GM19023 (cell line): ENCODE data around the gene TSEN34.
"Not testable (repeated sequence)": the region's sequence is repeated elsewhere in the genome, so short reads cannot be mapped to it uniquely, and the experiment has no call there.

Experiments used
- ATAC-seq: cut with Tn5 transposase; IDR thresholded peaks from one replicate; pipeline ENCODE4 v1.9.1; 2021; ENCODE audit warnings: mild to moderate bottlenecking, moderate library complexity; ENCODE audit not compliant: unreplicated experiment

The TSEN34 gene

DNA sequence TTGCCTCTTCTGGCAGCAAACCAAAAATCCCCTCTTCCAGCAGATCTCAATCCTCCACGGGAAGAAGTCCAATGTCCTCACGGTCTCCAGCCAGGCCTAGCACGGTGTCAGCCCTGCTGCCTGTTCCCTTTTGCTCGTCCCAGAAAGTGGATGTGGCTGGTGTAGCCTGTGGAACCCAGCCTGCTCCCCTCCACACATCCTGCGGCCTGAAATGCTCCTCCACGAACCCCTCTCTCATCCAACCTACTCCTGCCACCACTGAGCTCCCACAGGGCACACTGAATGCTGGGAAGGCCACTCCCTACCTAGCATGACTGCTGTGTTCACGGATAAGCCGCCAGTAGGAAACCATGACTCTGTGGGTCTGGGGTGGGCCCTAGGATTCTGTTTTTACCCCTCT is 4.8 kb upstream of the TSEN34 start:
- no peak for ATAC-seq

DNA sequence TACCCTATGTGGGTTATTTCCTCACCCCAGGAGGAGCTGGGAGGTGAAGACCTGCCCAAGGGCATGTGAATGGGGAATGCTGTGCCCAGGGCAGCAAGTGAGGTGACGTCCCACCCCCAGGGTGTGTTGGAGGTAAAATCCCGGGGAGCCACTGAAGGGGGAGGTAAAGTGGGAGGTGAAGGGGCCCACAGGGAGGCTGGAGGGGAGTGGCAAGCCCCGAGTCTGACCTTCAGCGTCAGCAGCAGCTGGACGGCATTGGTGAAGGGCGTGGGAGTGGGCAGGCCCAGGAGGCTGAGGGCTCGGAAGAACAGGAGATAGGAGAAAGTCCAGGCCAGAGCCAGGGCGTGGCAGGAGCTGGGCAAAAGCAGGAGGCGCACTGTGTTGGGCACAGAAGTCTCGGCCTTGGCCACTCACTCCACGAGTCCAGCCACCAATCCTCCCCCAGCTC is 4.2 kb upstream of the TSEN34 start:
- ATAC-seq: no peak

DNA sequence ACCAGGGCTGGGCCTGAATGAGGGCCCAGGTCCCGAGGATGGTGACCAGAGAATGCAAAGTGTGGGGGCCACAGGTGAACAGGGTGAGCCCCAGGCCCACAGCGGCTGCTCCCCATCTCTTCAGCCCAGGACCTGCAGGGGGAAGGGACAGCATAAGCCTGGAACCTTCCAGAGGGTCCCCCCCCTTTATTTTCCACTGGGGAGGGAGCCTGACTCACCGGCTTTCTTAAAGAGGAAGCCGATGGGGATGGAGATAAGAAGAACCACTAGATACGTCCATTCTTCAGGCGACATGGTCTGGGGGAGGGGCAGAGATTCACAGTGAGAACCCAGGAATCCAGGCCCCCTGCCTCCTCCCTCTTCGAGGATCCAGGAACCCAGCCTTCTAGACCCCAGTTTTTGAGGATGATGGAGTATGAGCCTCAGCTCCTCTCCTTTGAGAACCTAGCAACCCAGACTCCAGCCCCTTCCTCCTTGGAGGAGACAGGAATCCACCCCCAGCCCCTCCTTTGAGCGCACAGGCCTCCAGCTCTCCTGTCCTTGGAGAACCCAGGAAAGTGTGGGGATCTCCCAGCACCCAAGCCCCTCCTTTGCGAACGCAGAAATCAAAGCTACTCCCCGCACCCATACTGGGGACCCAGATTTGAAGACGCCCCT is 2.8 kb upstream of the TSEN34 start:
- no peak for ATAC-seq

DNA sequence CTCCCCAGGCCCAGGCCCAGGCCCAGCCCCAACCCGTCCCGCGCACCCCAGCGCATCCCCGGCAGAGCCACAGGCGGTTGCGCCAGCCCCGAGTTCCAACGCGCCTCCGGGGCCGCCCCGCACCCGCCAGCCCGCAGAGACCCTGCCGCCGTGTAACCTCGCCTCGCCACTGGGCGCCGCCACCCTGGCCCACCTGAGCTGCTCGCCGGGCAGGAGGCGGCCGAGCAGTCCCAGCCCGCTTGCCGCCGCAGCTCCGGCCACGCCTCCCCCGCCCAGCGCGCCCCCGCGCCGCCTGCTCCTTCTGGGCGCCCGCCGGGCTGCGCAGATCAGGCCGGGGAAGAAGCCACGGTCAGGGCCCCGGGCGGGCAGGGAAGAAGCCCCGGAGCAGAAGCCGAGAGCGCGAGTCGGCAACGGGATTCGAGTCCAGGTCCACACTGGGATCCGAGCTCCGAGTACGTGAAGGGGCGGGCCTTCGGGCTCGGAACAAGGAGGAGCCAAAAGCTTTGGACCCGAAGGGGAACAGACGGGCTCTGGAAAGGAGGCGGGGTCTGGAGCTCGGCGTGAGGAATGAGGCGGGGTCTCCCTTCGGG is 1.9 kb upstream of the TSEN34 start, which contains the start of gene MBOAT7:
TSS of gene MBOAT7 (minus strand) at position 436 of the 590 bp plus-strand sequence. CDS start 1,072 bp downstream, outside the sequence.
- peak; percentile 18 for ATAC-seq

DNA sequence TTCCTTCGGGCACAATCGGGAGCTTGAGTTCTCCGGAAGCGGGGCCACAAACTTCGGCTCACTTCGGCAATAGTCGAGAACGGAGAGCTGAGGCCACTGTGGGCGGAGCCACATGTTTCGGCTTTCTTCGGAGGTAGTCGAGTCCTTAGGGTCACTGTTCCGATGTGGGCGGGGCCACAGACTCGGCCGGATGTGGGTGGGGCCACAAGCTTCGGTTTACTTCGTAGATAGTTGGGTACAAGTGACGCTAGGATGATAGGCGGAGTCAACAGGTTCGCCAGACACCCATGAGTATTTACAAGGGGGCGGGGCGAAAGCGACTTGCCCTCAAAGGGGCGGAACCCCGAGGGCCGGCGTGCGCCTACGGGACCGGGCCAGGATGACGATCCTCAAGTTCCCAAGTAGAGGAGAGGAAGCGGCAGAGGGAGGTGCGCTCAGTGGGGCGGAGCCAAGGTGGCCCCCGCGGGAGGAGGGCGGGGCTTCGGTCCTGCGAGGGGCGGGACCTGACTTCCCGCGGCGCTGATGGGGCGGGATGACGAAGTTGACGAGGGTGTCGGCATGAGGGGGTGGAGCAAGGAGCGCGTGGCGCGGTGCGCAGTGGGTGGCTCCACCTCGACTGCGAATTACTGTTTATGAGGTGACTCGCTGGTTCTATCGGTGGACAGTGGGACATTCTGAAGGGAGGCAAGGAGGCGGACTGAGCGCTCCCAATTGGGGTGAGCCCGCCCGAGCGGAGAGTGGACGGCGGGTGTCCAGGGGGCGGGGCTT is 1.2 kb upstream of the TSEN34 start:
- ATAC-seq: peak; percentile 49

DNA sequence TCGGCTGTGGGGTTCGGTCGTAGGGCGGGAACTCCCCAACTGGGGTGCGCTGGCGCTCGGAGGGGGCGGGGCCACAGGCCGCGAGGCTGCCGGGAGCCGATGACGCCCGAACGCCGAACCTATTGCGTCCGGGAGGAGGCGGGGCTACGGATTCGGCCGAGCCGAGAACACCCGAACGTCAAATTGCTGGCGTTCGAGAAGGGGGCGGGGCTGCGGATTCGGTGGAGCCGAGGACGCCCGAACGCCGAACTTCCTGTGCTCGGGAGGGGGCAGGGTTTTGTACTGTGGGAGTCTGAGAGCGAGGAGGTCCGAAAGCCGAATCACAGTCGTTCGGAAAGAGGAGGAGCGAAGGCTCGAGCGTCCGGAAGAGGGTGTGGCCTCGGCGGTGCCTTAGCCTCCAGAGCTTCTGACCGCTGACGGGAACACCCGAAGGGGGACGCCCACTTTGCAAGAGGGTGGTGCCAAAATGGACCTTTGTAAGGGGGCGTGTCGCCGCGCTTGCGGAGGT is 551 bp upstream of the TSEN34 start:
- ATAC-seq: peak; percentile 42

DNA sequence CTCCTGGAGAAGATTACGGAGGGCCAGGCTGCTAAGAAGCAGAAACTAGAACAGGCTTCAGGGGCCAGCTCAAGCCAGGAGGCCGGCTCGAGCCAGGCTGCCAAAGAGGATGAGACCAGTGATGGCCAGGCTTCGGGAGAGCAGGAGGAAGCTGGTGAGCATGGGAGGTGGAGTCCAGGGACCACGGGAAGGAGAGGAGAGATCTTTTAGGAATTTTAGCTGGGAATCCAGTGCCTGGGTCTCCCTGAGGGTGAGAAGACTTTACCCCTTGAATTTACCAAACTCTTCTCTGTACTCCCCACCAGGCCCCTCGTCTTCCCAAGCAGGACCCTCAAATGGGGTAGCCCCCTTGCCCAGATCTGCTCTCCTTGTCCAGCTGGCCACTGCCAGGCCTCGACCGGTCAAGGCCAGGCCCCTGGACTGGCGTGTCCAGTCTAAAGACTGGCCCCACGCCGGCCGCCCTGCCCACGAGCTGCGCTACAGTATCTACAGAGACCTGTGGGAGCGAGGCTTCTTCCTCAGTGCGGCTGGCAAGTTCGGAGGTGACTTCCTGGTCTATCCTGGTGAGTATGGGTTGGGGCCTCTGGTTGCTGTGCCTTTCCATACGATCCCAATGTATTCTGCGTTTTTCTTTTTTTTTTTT is 824 bp downstream of the TSEN34 start:
- ATAC-seq: no peak

DNA sequence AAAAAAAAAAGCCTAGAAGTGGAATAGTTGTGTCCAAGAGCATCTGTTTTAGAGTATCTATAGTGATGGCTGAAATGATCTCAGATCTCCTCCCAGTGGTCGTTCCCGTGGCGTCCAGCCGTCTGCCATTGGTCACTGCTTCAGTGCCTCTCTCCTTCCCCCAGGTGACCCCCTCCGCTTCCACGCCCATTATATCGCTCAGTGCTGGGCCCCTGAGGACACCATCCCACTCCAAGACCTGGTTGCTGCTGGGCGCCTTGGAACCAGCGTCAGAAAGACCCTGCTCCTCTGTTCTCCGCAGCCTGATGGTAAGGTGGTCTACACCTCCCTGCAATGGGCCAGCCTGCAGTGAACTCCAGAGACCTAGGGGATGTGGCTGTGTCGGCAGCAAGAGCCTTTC is 1.9 kb downstream of the TSEN34 start:
- ATAC-seq: no peak

DNA sequence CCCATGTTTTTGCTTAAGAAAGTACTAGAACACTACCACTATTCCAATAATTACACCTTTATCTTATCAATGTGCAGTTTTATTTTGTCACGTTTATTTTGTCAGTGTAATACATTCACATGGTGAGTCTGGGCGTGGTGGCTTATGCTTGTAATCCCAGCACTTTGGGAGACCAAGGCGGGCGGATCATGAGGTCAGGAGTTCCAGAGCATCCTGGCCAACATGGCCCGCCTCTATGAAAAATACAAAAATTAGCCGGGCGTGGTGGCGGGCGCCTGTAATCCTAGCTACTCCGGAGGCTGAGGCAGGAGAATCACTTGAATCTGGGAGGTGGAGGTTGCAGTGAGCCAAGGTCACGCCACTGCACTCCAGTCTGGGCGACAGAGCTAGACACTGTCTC is 3.4 kb downstream of the TSEN34 start:
- ATAC-seq: not testable (repeated sequence)

DNA sequence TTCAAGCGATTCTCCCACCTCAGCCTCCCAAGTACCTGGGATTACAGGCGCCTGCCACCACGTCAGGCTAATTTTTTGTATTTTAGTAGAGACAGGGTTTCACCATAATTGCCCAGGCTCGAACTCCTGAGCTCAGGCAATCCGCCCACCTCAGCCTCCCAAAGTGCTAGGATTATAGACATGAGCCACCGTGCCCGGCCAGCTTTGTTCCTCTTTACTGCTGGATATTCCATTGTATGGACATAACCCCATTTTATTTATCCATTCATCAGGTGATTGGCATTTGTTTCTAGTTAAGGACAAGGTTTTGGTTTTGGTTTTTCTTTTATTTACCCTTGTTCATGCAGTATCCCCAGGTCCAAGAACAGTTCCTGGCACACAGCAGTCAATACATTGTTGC is 5.4 kb downstream of the TSEN34 start:
- ATAC-seq: no peak

DNA sequence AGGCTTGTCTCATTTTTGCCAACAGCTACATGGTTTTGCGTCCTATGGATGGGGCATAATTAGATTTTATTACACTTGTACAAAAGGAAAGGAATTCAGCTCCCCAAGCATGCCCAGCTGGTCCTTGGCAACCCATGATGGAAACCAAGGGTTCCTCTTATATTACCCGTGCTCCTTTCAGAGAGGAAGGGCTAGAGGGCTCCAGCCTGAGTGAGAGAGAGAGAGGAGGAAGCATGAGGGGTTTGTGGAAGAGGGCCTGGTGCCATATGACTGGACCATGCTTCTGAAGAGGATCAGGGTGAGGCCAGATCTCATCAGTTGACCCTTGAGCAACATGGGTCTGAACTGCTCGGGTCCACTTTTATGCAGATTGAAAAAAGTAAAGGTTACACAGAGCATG is 6.0 kb downstream of the TSEN34 start:
- ATAC-seq: no peak

DNA sequence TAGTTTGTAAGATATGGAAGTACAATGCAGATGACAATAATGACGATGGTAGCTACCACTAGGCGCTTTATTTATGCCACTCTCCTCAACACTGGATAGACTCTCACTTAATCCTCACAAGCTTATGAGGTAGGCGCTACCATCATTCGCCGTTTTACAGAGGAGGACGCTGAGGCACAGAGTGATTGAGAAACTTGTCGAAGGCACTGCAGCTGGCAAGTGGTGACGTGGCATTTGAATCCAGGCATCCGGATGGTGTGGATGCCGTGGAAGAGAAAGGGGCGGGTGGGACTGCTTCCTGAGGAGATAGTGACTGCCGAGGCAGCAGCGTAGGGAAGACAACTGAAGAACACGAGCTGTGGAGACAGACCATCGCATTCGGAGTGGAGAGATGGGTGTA is 8.3 kb downstream of the TSEN34 start:
- no peak for ATAC-seq

DNA sequence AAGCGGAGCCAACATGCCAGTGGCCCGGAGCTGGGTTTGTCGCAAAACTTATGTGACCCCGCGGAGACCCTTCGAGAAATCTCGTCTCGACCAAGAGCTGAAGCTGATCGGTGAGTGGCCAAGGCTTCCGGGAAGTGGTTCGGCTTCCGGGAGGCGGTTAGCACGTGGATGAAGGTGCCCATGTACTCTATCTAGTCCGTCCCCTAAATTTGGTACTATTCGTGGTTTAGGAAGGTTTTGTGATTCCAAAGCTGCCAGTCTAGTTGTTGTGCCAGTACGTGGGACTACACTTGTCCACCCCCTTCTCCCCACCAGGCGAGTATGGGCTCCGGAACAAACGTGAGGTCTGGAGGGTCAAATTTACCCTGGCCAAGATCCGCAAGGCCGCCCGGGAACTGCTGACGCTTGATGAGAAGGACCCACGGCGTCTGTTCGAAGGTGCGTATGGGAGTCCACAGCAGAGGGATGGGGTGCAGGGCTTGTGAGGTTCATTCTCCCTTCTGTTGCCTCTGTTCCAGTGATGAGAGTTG is 10.1 kb downstream of the TSEN34 start:
- no peak for ATAC-seq

DNA sequence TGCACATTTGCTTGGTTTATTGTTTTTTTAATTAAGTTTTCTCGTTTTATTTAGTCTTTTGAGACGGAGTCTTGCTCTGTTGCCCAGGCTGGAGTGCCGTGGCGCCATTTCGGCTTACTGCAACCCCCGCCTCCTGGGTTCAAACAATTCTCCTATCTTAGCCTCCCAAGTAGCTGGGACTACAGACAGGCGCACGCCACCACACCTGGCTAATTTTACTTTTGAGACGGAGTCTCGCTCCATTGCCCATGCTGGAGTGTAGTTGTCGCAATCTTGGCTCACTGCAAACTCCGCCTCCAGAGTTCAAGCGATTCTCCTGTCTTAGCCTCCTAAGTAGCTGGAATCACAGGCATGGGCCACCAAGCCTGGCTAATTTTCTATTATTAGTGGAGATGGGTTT is 10.9 kb downstream of the TSEN34 start:
- ATAC-seq: no peak

DNA sequence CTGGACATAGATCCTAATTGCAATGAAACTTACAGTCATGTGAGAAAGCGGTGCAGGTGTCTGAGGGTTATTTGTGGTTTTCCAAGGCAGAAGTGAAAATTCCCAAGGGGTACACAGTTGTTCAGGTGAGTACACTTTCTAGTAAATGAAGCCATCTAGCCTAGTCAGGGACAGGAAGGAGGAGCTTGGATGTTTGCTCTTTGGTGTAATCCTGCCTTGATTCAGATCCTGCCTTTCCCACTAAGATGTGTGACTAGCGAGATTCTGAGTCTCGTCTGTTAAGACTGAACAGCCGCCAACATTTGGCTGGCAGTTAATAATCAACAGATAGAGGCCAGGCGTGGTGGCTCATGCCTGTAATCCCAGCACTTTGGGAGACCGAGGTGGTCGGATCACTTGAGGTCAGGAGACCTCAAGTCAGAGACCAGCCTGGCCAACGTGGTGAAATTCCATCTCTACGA is 12.1 kb downstream of the TSEN34 start:
- ATAC-seq: no peak

DNA sequence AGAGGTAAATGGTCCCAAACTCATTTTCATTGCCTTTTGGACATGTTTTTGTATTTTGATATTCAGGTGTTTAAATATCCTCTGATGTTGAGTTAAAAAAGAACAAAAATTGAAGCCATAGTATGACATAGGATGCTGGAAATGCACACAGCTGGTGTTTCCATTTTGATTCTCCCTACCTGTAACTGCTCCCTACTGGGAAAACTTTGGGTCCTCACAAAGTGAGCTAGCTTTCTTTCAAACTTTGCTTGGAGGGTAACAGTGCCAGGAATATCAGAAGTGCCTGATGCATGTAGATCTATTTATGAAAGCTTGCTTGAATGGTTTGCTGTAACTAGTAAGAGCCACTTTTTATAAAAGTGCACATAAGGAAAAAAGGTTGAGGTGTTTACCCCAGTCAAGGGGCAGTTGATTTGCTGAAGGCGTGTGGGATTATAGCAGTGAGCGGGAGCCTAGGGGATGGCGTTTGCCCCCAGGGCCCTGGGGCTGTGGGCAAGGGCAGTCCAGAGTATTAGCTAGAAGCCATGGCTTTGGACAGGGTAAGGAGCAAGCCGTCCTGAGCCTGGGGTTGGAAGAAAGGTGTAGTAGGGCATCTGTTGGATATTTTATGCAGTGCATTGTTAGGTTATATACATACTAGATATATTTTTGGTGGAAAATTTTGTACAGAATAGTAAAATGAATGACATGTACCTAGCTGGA is 13.8 kb downstream of the TSEN34 start:
- no peak for ATAC-seq

DNA sequence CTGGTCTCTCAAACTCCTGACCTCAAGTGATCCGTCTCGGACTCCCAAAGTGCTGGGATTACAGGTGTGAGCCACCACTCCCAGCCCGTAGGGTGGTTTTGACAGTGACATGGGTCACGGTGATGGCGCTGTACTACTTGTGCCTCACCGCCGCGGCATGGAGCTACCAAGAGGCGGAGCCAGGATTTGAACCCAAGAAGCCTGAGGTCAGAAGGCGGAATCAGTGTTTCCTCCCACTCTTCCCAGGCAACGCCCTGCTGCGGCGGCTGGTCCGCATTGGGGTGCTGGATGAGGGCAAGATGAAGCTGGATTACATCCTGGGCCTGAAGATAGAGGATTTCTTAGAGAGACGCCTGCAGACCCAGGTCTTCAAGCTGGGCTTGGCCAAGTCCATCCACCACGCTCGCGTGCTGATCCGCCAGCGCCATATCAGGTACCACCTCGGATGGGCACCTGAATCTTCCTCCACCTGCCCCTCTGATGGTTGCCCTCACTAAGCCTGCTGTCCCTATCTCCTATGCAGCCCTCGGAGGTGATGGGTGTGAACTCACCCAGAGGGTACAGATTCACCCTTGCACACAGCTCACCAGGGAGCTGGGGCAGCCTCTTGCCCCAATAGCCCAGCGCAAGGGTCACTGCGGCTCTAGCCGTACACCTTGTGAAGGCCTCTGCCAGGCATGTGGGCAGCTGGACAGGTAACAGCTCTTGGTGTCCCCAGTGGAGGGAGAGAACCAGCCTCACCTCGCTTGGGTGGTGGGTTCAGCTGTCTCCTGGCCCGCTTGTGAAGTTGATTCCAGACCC is 15.1 kb downstream of the TSEN34 start:
- no peak for ATAC-seq

DNA sequence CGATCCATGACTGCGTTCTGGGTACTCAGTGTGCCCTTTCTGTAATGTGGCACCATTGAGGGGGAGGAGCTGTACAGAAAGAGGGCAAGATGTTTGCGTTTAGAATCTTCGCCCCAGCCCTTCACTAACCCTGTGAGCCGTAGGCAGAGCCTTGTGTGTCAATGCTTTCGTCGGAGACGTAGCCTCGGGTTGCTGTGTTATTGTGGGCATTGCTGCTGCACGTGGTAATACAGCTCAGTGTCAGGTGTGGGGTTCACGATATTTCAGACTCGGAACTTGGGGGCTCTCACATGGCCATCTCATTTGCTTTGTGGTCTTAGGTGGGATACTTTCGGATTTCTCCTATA is 15.7 kb downstream of the TSEN34 start:
- ATAC-seq: no peak

DNA sequence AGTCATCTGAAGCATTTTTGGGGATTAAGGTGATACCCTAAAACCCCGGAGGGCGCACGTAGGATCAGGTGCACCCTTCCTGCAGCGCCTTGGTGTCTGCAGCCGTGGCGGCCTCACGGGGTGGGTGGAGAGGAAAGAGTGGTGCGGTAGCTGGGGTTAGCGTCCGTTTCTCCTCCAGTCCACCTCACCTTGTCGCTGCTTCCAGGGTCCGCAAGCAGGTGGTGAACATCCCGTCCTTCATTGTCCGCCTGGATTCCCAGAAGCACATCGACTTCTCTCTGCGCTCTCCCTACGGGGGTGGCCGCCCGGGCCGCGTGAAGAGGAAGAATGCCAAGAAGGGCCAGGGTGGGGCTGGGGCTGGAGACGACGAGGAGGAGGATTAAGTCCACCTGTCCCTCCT is 16.1 kb downstream of the TSEN34 start:
- not testable (repeated sequence) for ATAC-seq

DNA sequence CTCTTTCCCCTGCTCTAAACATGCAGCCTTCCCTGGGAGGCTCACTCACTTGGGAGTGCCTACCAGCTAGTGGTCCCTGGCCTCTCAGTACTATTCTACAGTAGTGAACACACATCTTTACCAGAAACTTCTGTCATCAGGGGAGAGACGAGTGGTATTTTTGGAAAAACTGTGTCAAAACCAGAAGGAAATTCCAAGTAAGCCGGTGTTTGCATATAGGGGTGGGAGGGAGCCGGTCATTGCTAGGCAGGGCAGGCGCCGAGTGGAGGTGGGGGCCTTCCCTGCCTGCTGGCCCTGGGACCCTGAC is 16.5 kb downstream of the TSEN34 start:
- ATAC-seq: no peak
